Measurements from ENCODE around the gene SHF.

SHF gene

GRCh38 chr15:45134682-45135604, 52.8 kb downstream of the SHF start:
- Histone ChIP-seq H3K27me3 (ENCODE audit: insufficient read depth, low read length, poor library complexity) (no peaks in the 10 kb centered on the region), H3K27ac (ENCODE audit: low read length) (no peak overlapping the region), H3K9me3 (ENCODE audit: insufficient read depth, low read length, severe bottlenecking) (no peaks in the 10 kb centered on the region), H3K36me3 (ENCODE audit: insufficient read depth, low read length) (no peaks in the 10 kb centered on the region), H4K20me1 (ENCODE audit: insufficient read depth, low read length) (no peaks in the 10 kb centered on the region), H3K4me2 (ENCODE audit: insufficient read depth, low read length) (no peak overlapping the region), H3K4me1 (ENCODE audit: insufficient read depth, low read length) (no peaks in the 10 kb centered on the region), H3K4me3 (ENCODE audit: low read depth in 1 of 2, low read length in 2 of 2) (no peak overlapping the region), H3K9ac (ENCODE audit: low read depth, low read length) (no peak overlapping the region), H2AFZ (ENCODE audit: low read depth, low read length) (no peak overlapping the region), H3K79me2 (ENCODE audit: insufficient read depth, low read length) (no peaks in the 10 kb centered on the region)
- TF ChIP-seq, protein P1, sequence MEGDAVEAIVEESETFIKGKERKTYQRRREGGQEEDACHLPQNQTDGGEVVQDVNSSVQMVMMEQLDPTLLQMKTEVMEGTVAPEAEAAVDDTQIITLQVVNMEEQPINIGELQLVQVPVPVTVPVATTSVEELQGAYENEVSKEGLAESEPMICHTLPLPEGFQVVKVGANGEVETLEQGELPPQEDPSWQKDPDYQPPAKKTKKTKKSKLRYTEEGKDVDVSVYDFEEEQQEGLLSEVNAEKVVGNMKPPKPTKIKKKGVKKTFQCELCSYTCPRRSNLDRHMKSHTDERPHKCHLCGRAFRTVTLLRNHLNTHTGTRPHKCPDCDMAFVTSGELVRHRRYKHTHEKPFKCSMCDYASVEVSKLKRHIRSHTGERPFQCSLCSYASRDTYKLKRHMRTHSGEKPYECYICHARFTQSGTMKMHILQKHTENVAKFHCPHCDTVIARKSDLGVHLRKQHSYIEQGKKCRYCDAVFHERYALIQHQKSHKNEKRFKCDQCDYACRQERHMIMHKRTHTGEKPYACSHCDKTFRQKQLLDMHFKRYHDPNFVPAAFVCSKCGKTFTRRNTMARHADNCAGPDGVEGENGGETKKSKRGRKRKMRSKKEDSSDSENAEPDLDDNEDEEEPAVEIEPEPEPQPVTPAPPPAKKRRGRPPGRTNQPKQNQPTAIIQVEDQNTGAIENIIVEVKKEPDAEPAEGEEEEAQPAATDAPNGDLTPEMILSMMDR (IDR thresholded peaks at IDR 0.05; ENCODE audit: borderline replicate concordance, extremely low read depth, low read length, poor library complexity, severe bottlenecking), result no peak
- no peak for TF ChIP-seq EZH2 (IDR thresholded peaks at IDR 0.05; ENCODE audit: borderline replicate concordance, low read depth, low read length, severe bottlenecking)
- DNase-seq, result no peak
- ATAC-seq (ENCODE audit: insufficient read depth, low read depth), result no peak

DNA sequence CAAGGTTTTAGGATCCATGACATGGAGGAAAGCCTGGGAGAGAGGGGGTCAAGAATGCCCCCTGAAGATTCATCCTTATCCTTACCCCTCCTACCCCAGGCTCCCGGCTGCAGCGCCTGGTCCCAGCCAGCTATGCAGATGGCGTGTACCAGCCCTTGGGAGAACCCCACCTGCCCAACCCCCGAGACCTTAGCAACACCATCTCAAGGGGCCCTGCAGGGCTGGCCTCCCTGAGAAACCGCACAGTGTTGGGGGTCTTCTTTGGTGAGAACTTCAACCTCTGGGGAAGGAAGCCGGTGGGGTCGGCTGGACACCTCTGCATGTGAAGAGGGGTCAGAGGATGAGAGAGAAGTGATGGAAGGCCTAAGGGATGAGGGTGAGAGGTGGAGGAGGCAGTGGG, 53.7 kb downstream of the SHF start:
- H2AFZ ChIP-seq (ENCODE audit: low read depth, low read length), result no peak overlapping the region
- DNase-seq (no peak), ATAC-seq (ENCODE audit: insufficient read depth, low read depth) (no peak)
- H3K9me3 ChIP-seq (ENCODE audit: insufficient read depth, low read length, severe bottlenecking), result no peaks in the 10 kb centered on the region
- no peaks in the 10 kb centered on the region for H3K36me3 ChIP-seq (ENCODE audit: insufficient read depth, low read length)
- H3K27ac ChIP-seq (ENCODE audit: low read length), result no peak overlapping the region
- TF ChIP-seq, protein P1 (IDR thresholded peaks at IDR 0.05; ENCODE audit: borderline replicate concordance, extremely low read depth, low read length, poor library complexity, severe bottlenecking), result no peak
- no peak for TF ChIP-seq EZH2 (IDR thresholded peaks at IDR 0.05; ENCODE audit: borderline replicate concordance, low read depth, low read length, severe bottlenecking)
- no peaks in the 10 kb centered on the region for H3K4me1 ChIP-seq (ENCODE audit: insufficient read depth, low read length)
- H3K4me3 ChIP-seq (ENCODE audit: low read depth in 1 of 2, low read length in 2 of 2), result no peak overlapping the region
- no peak overlapping the region for H3K9ac ChIP-seq (ENCODE audit: low read depth, low read length)
- H4K20me1 ChIP-seq (ENCODE audit: insufficient read depth, low read length), result no peaks in the 10 kb centered on the region
- H3K27me3 ChIP-seq (ENCODE audit: insufficient read depth, low read length, poor library complexity), result no peaks in the 10 kb centered on the region
- no peak overlapping the region for H3K4me2 ChIP-seq (ENCODE audit: insufficient read depth, low read length)
- H3K79me2 ChIP-seq (ENCODE audit: insufficient read depth, low read length), result no peaks in the 10 kb centered on the region

- Histone ChIP-seq H3K4me1 (ENCODE audit: insufficient read depth, low read length) (no peaks in the 10 kb centered on the region), H3K36me3 (ENCODE audit: insufficient read depth, low read length) (no peaks in the 10 kb centered on the region), H2AFZ (ENCODE audit: low read depth, low read length) (no peak overlapping the region), H3K9ac (ENCODE audit: low read depth, low read length) (no peak overlapping the region), H4K20me1 (ENCODE audit: insufficient read depth, low read length) (no peaks in the 10 kb centered on the region), H3K27me3 (ENCODE audit: insufficient read depth, low read length, poor library complexity) (no peaks in the 10 kb centered on the region), H3K4me2 (ENCODE audit: insufficient read depth, low read length) (no peak overlapping the region), H3K4me3 (ENCODE audit: low read depth in 1 of 2, low read length in 2 of 2) (no peak overlapping the region), H3K27ac (ENCODE audit: low read length) (no peak overlapping the region), H3K79me2 (ENCODE audit: insufficient read depth, low read length) (no peaks in the 10 kb centered on the region), H3K9me3 (ENCODE audit: insufficient read depth, low read length, severe bottlenecking) (no peaks in the 10 kb centered on the region)
- TF ChIP-seq EZH2 (IDR thresholded peaks at IDR 0.05; ENCODE audit: borderline replicate concordance, low read depth, low read length, severe bottlenecking), result no peak
- TF ChIP-seq, protein P1 (IDR thresholded peaks at IDR 0.05; ENCODE audit: borderline replicate concordance, extremely low read depth, low read length, poor library complexity, severe bottlenecking), result no peak
- ATAC-seq (ENCODE audit: insufficient read depth, low read depth) (no peak), DNase-seq (no peak)
Observed at GRCh38 chr15:45133561-45133920, 54.2 kb downstream of the SHF start.

Measured in DND-41 (cell line).